PC-3 (cell line): ENCODE results near the gene FMNL2. TPM values are rescaled to one million over a fixed set of nuclear protein-coding genes. Genes with fewer than 3 reads are reported as not detected.
A peak's percentile ranks its signal among the peaks of the same experiment; 100 is the strongest.

Source experiments
- ATAC-seq: fragments of 200-7000 bp; cut with Tn5 transposase; 2 replicates; pipeline ENCODE4 v1.9.1; 2020; ENCODE audit warnings: mild to moderate bottlenecking, moderate library complexity
- BruUV-seq: library from RNA; stranded (reverse); fragments of 400-500 nt; replicated peaks from 2 replicates; lab custom pipeline; 2021; lab: Mats Ljungman, UMichigan
- CTCF ChIA-PET: fragments of 300-600 bp; sonication (Branson Sonifier 250); formaldehyde crosslinking; loops from one replicate; lab custom pipeline; 2022; ENCODE audit warnings: antibody characterized with exemption; lab: Charles Lee
- POLR2A ChIA-PET: fragments of 300-600 bp; sonication (Branson Sonifier 250); formaldehyde crosslinking; loops from one replicate; lab custom pipeline; 2022; ENCODE audit warnings: antibody characterized with exemption; ENCODE audit not compliant: unreplicated experiment; lab: Charles Lee
- DNase-seq: peaks from one replicate; pipeline ENCODE4 v3.0.0-alpha.2; 2015
- H2AFZ ChIP-seq: fragments of 300-600 bp; sonication (generic); 2 replicates; pipeline ENCODE4 v1.6.0; 2016; ENCODE audit warnings: antibody characterized with exemption, low read length
- H3F3A ChIP-seq: fragments of 300-600 bp; sonication (generic); one replicate; pipeline ENCODE4 v1.6.0; 2017; ENCODE audit warnings: antibody characterized with exemption, low read length, control low read depth, mild to moderate bottlenecking; ENCODE audit not compliant: unreplicated experiment
- H3K27ac ChIP-seq: fragments of 300-600 bp; sonication (generic); 2 replicates; pipeline ENCODE4 v1.5.1; 2016; ENCODE audit warnings: mild to moderate bottlenecking, low read length
- H3K27me3 ChIP-seq: fragments of 300-600 bp; sonication (generic); 2 replicates; pipeline ENCODE4 v1.6.1; 2016; ENCODE audit warnings: low read length, mixed read lengths
- H3K36me3 ChIP-seq: fragments of 300-600 bp; sonication (generic); 2 replicates; pipeline ENCODE4 v1.6.1; 2016; ENCODE audit warnings: low read depth, mixed run types, low read length, mixed read lengths
- H3K4me1 ChIP-seq: fragments of 300-600 bp; sonication (generic); 2 replicates; pipeline ENCODE4 v1.5.1; 2016; ENCODE audit warnings: low read length; ENCODE audit not compliant: insufficient read depth
- H3K4me2 ChIP-seq: fragments of 300-600 bp; sonication (generic); 2 replicates; pipeline ENCODE4 v1.6.0; 2016; ENCODE audit warnings: low read length
- H3K4me3 ChIP-seq: fragments of 300-600 bp; sonication (generic); 2 replicates; pipeline ENCODE4 v1.5.1; 2016; ENCODE audit warnings: mild to moderate bottlenecking, low read length, mixed read lengths
- H3K79me2 ChIP-seq: fragments of 300-600 bp; sonication (generic); 2 replicates; pipeline ENCODE4 v1.6.1; 2017; ENCODE audit warnings: low read length, mixed read lengths
- H3K9ac ChIP-seq: fragments of 300-600 bp; sonication (generic); 2 replicates; pipeline ENCODE4 v1.6.0; 2016; ENCODE audit warnings: mild to moderate bottlenecking, low read length
- H3K9me2 ChIP-seq: fragments of 300-600 bp; sonication (generic); replicated peaks from 2 replicates; pipeline ENCODE4 v1.6.1; 2016; ENCODE audit warnings: mixed run types, low read length, mixed read lengths
- H3K9me3 ChIP-seq: fragments of 300-600 bp; sonication (generic); 2 replicates; pipeline ENCODE4 v1.6.1; 2016; ENCODE audit warnings: low read length, mixed read lengths
- H4K20me1 ChIP-seq: fragments of 300-600 bp; sonication (generic); 2 replicates; pipeline ENCODE4 v1.6.1; 2016; ENCODE audit warnings: low read length, mixed read lengths
- CTCF ChIP-seq: fragments of 300-600 bp; sonication (generic); conservative IDR thresholded peaks from 2 replicates; pipeline ENCODE4 v1.5.1; 2017; ENCODE audit warnings: antibody characterized with exemption, low read depth, mild to moderate bottlenecking, low read length
- EZH2 ChIP-seq: fragments of 300-600 bp; sonication (generic); IDR thresholded peaks from one replicate; pipeline ENCODE4 v1.6.1; 2017; ENCODE audit warnings: antibody characterized with exemption, mild to moderate bottlenecking, low read length; ENCODE audit not compliant: unreplicated experiment
- EZH2phosphoT487 ChIP-seq: fragments of 300-600 bp; sonication (generic); IDR thresholded peaks from 2 replicates; pipeline ENCODE4 v1.6.1; 2018; ENCODE audit warnings: mild to moderate bottlenecking, antibody characterized with exemption, low read length, borderline replicate concordance
- intact Hi-C: fragments of 100-400 bp; cut with micrococcal nuclease; formaldehyde crosslinking; loops from 2 replicates; pipeline ENCODE4 v1.9.0; 2023
- total RNA-seq: library from RNA; depleted of rRNA; stranded (reverse); fragments of >200 nt; gene quantifications from 2 replicates; pipeline ENCODE4 v1.2.3, GENCODE V29; 2014

FMNL2 gene
- total RNA-seq, 1 experiment from 2014 or later = 15.8 TPM

DNA sequence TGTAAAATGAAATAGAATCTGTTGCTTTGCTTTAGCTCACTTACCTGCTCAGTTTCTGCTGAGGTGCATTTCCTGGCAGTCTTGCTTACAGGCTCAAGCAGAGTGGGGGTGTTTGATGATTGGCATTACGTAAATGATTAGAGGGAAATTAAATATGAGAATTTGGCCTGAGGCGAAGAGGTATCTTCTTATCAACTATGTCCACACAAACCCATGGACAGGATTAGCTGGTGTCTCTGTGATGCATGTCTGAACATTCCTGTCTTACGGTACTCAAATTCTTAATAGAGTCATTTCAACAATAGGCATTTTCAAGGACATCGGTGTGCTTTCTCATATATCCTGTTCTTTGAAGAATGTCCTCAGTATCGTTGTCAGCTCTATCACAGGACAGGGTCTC lies 280.2 kb downstream of the FMNL2 start:
- Histone ChIP-seq H3K9ac (no peak overlapping the region), H3K9me3 (no peaks in the 10 kb centered on the region), H3K27ac (no peak overlapping the region), H2AFZ (no peak overlapping the region), H3K4me3 (no peak overlapping the region), H3K36me3 (peaks cover 15% of the 10 kb centered on the region), H3K79me2 (no peaks in the 10 kb centered on the region), H3K4me1 (peaks cover 3% of the 10 kb centered on the region), H4K20me1 (no peaks in the 10 kb centered on the region), H3K9me2 (no peaks in the 10 kb centered on the region), H3K27me3 (no peaks in the 10 kb centered on the region), H3K4me2 (no peak overlapping the region), H3F3A (no peaks in the 10 kb centered on the region)
- BruUV-seq = no TSS peak
- no peak for DNase-seq
- CTCF ChIA-PET = no interaction called here
- no peak for ATAC-seq
- TF ChIP-seq EZH2 = no peak
- TF ChIP-seq EZH2phosphoT487 = no peak
- no peak for TF ChIP-seq CTCF
- intact Hi-C loops = no loop called here
- POLR2A ChIA-PET = interaction anchor here (0.6 kb wide), 1 partner anchor 605 kb away, joined by 3 read pairs; no protein-coding TSS in a partner anchor

DNA sequence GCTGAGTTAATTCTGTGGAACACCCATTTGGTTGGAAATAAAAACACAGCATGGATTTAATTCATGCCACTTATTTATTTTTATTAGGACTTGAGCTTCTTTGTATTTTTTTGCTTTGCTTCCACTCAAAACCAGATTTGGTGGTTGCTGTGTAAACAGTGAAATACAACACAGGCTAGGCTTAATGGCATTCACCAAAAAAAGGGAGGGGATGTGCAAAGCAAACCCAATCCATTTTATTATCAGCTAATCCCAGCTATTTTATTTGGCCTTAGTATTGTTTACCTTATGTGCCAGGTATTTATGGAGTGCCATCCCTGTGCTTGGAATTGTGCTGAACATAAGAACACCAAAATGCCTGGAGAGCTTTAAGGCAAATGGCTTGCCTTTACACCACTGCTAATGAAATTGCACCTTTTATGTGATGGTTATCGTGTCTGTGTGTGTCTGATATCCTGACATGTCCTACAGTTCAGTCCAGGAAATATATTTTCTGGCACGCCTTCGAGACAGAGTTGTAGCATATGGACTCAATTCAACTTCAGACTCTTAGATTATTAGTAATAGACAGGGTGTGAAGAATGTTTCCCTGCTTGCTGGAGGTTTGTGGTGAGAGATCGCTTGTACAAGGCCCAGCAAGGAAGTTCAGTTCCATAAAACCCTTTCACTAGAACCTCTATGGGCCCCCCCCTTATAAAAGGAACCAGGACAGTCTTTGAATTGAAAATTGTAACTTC lies 282.6 kb downstream of the FMNL2 start:
- no TSS peak for BruUV-seq
- TF ChIP-seq EZH2phosphoT487 = no peak
- no peak for TF ChIP-seq EZH2
- TF ChIP-seq CTCF = no peak
- no peak overlapping the region for H3K4me2 ChIP-seq
- no peaks in the 10 kb centered on the region for H3K27me3 ChIP-seq
- no peaks in the 10 kb centered on the region for H3K79me2 ChIP-seq
- ChIA-PET POLR2A (no interaction called here), CTCF (no interaction called here)
- H3F3A ChIP-seq = no peaks in the 10 kb centered on the region
- H3K9me2 ChIP-seq = no peaks in the 10 kb centered on the region
- no peaks in the 10 kb centered on the region for H3K9me3 ChIP-seq
- peak; percentile 70 for ATAC-seq
- no peaks in the 10 kb centered on the region for H4K20me1 ChIP-seq
- H3K27ac ChIP-seq = no peak overlapping the region
- H3K36me3 ChIP-seq = peaks cover 24% of the 10 kb centered on the region
- H3K9ac ChIP-seq = no peak overlapping the region
- H3K4me3 ChIP-seq = no peak overlapping the region
- H3K4me1 ChIP-seq = peaks cover 3% of the 10 kb centered on the region
- peak; percentile 8 for DNase-seq
- H2AFZ ChIP-seq = no peak overlapping the region
- intact Hi-C loops = no loop called here

DNA sequence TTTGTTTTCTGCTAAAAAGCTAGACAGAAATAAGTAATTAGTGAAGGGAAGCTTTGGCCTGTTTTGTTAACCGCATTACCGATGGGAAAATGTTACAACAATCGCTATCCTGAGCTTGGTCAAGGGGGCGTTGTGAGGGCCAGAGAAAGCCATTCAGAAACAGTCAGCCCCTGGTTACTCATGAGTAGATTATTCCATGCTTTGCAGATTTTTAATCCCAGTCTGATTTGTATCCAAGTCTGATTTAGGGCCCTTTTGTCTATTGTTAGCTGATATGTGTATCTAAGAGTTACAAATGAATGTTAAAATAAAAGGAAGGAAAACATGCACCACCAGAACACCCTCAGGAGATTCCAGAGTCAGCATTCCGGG lies 283.2 kb downstream of the FMNL2 start:
- Histone ChIP-seq H3K27me3 (no peaks in the 10 kb centered on the region), H3K36me3 (peaks cover 24% of the 10 kb centered on the region), H3K79me2 (no peaks in the 10 kb centered on the region), H4K20me1 (no peaks in the 10 kb centered on the region), H2AFZ (no peak overlapping the region), H3K4me2 (no peak overlapping the region), H3K9me3 (no peaks in the 10 kb centered on the region), H3K9me2 (no peaks in the 10 kb centered on the region), H3K9ac (no peak overlapping the region), H3F3A (no peaks in the 10 kb centered on the region), H3K4me3 (no peak overlapping the region), H3K4me1 (peaks cover under 1% of the 10 kb centered on the region), H3K27ac (no peak overlapping the region)
- TF ChIP-seq EZH2phosphoT487 (no peak), CTCF (no peak), EZH2 (no peak)
- ChIA-PET CTCF (no interaction called here), POLR2A (no interaction called here)
- no TSS peak for BruUV-seq
- DNase-seq = no peak
- no peak for ATAC-seq
- intact Hi-C loops = no loop called here
